GM12865 (cell line): ENCODE data around the gene SNX9.

Source experiments
- DNase-seq: peaks from one replicate; pipeline ENCODE4 v3.0.0; 2010; ENCODE audit warnings: low read depth
- H3K4me3 ChIP-seq: 2 replicates; pipeline ENCODE4 v1.5.1; 2011; ENCODE audit warnings: mild to moderate bottlenecking, low read depth, low read length, control low read depth
- CTCF ChIP-seq: IDR thresholded peaks from 2 replicates; pipeline ENCODE4 v1.5.1; 2011; ENCODE audit warnings: low read length, control low read depth, low read depth, inconsistent platforms; ENCODE audit not compliant: insufficient read depth; ENCODE audit errors: missing control alignments

SNX9 gene

GRCh38 chr6:157822245-157823000 lies 623 bp upstream of the SNX9 start:
- TF ChIP-seq CTCF: no peak
- no peak for DNase-seq
- no peak overlapping the region; the same call in 1 of the 2 replicates for H3K4me3 ChIP-seq

- no peak for TF ChIP-seq CTCF
- H3K4me3 ChIP-seq: peak overlapping the region; percentile 79
- DNase-seq: peak; percentile 63
Observed at GRCh38 chr6:157823528-157824370, 703 bp downstream of the SNX9 start.

- TF ChIP-seq CTCF: no peak
- no peak for DNase-seq
- H3K4me3 ChIP-seq: no peak overlapping the region
Observed at GRCh38 chr6:157825243-157825904, 2.3 kb downstream of the SNX9 start.

GRCh38 chr6:157830354-157831017 lies 7.4 kb downstream of the SNX9 start:
- no peak for TF ChIP-seq CTCF
- peak; percentile 72 for DNase-seq
- H3K4me3 ChIP-seq: no peak overlapping the region

GRCh38 chr6:157831018-157831369 lies 7.9 kb downstream of the SNX9 start:
- DNase-seq: no peak
- H3K4me3 ChIP-seq: no peak overlapping the region
- no peak for TF ChIP-seq CTCF

- no peak for DNase-seq
- no peak for TF ChIP-seq CTCF
- no peak overlapping the region for H3K4me3 ChIP-seq
Observed at GRCh38 chr6:157831424-157832249, 8.6 kb downstream of the SNX9 start.
